OCI-LY1 (cell line): ENCODE measurements around the gene OR10H5.
"Not testable (repeated sequence)": the region's sequence is repeated elsewhere in the genome, so short reads cannot be mapped to it uniquely, and the experiment has no call there.

ENCODE experiments used
- H2AFZ ChIP-seq: fragments of 200-600 bp; sonication (generic), shearing (Covaris generic); 2 replicates; pipeline ENCODE4 v1.6.0; 2014; ENCODE audit warnings: antibody characterized with exemption, mild to moderate bottlenecking, low read length
- H3F3A ChIP-seq: fragments of 200-600 bp; sonication (generic), shearing (Covaris generic); 2 replicates; pipeline ENCODE4 v1.6.0; 2014; ENCODE audit warnings: mild to moderate bottlenecking, antibody characterized with exemption, low read length, moderate library complexity; ENCODE audit not compliant: insufficient read depth
- H3K27ac ChIP-seq: fragments of 200-600 bp; sonication (generic); 2 replicates; pipeline ENCODE4 v1.5.1; 2014; ENCODE audit warnings: low read length, mixed run types, mild to moderate bottlenecking, low read depth; ENCODE audit not compliant: poor library complexity, severe bottlenecking
- H3K27me3 ChIP-seq: fragments of 200-600 bp; sonication (generic); 2 replicates; pipeline ENCODE4 v1.6.0; 2014; ENCODE audit warnings: antibody characterized with exemption, mild to moderate bottlenecking, low read length, moderate library complexity; ENCODE audit not compliant: insufficient read depth
- H3K36me3 ChIP-seq: fragments of 200-600 bp; sonication (generic); 2 replicates; pipeline ENCODE4 v1.6.1; 2014; ENCODE audit warnings: mild to moderate bottlenecking, antibody characterized with exemption, low read length, moderate library complexity, mixed read lengths; ENCODE audit not compliant: insufficient read depth
- H3K4me1 ChIP-seq: fragments of 200-600 bp; sonication (generic); 2 replicates; pipeline ENCODE4 v1.5.1; 2014; ENCODE audit warnings: mild to moderate bottlenecking, low read length, moderate library complexity; ENCODE audit not compliant: insufficient read depth, severe bottlenecking
- H3K4me2 ChIP-seq: fragments of 200-600 bp; sonication (generic), shearing (Covaris generic); 2 replicates; pipeline ENCODE4 v1.6.1; 2014; ENCODE audit warnings: low read length
- H3K4me3 ChIP-seq: fragments of 200-600 bp; sonication (generic); 2 replicates; pipeline ENCODE4 v1.5.1; 2014; ENCODE audit warnings: low read length, low read depth, mild to moderate bottlenecking, mixed read lengths; ENCODE audit not compliant: poor library complexity, severe bottlenecking
- H3K79me2 ChIP-seq: fragments of 200-600 bp; shearing (Covaris generic); 2 replicates; pipeline ENCODE4 v1.6.1; 2016; ENCODE audit warnings: mixed run types, low read length, mixed read lengths; ENCODE audit not compliant: insufficient read depth
- H3K9ac ChIP-seq: fragments of 200-600 bp; sonication (generic), shearing (Covaris generic); 2 replicates; pipeline ENCODE4 v1.6.1; 2014; ENCODE audit warnings: mild to moderate bottlenecking, low read length, mixed read lengths
- H3K9me2 ChIP-seq: fragments of 200-600 bp; sonication (generic), shearing (Covaris generic); 2 replicates; pipeline ENCODE4 v1.6.1; 2014; ENCODE audit warnings: low read depth, mild to moderate bottlenecking, low read length, mixed read lengths
- H3K9me3 ChIP-seq: fragments of 200-600 bp; shearing (Covaris generic); 2 replicates; pipeline ENCODE4 v1.6.1; 2014; ENCODE audit warnings: low read length, mixed read lengths
- H4K20me1 ChIP-seq: fragments of 200-600 bp; sonication (generic), shearing (Covaris generic); 2 replicates; pipeline ENCODE4 v1.6.0; 2016; ENCODE audit warnings: mild to moderate bottlenecking, low read length; ENCODE audit not compliant: insufficient read depth
- EZH2 ChIP-seq: fragments of 200-600 bp; sonication (generic), shearing (Covaris generic); IDR thresholded peaks from 2 replicates; pipeline ENCODE4 v1.8.0; 2017; ENCODE audit warnings: borderline replicate concordance, mixed run types, mild to moderate bottlenecking, antibody characterized with exemption, low read length, moderate library complexity, mixed read lengths
- TF ChIP-seq, protein P1 (sequence below): fragments of 200-600 bp; sonication (generic), shearing (Covaris generic); IDR thresholded peaks from 2 replicates; pipeline ENCODE4 v1.5.1; 2017; ENCODE audit warnings: mild to moderate bottlenecking, antibody characterized with exemption, low read length, moderate library complexity, mixed read lengths

OR10H5 gene

DNA sequence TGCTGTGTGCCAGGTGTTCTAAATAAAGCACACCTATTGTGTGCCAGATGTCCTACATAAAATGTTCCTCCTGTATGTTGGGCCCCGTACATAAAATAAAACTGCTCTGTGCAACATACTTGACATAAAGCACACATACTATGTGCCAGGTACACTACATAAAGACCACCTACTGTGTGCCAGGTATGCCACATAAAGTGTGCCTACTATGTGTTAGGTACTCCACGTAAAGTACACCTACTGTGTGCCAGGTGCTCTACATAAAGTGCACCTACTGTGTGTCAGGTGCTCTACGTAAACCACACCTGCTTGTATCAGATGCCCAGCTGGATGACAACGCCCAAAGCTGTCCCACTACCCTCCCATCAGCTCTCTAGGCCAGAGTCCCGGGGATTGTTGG, 5.8 kb upstream of the OR10H5 start:
- no peak overlapping the region for H3K4me3 ChIP-seq
- H3K9me2 ChIP-seq: no peaks in the 10 kb centered on the region
- no peaks in the 10 kb centered on the region for H4K20me1 ChIP-seq
- H2AFZ ChIP-seq: no peak overlapping the region
- H3K27ac ChIP-seq: no peak overlapping the region
- H3K9me3 ChIP-seq: no peaks in the 10 kb centered on the region
- H3K36me3 ChIP-seq: no peaks in the 10 kb centered on the region
- H3K27me3 ChIP-seq: no peaks in the 10 kb centered on the region
- no peak overlapping the region for H3K9ac ChIP-seq
- no peaks in the 10 kb centered on the region for H3K79me2 ChIP-seq
- no peaks in the 10 kb centered on the region for H3F3A ChIP-seq
- TF ChIP-seq EZH2: no peak
- TF ChIP-seq, protein P1, sequence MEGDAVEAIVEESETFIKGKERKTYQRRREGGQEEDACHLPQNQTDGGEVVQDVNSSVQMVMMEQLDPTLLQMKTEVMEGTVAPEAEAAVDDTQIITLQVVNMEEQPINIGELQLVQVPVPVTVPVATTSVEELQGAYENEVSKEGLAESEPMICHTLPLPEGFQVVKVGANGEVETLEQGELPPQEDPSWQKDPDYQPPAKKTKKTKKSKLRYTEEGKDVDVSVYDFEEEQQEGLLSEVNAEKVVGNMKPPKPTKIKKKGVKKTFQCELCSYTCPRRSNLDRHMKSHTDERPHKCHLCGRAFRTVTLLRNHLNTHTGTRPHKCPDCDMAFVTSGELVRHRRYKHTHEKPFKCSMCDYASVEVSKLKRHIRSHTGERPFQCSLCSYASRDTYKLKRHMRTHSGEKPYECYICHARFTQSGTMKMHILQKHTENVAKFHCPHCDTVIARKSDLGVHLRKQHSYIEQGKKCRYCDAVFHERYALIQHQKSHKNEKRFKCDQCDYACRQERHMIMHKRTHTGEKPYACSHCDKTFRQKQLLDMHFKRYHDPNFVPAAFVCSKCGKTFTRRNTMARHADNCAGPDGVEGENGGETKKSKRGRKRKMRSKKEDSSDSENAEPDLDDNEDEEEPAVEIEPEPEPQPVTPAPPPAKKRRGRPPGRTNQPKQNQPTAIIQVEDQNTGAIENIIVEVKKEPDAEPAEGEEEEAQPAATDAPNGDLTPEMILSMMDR: no peak
- no peak overlapping the region for H3K4me2 ChIP-seq
- H3K4me1 ChIP-seq: no peaks in the 10 kb centered on the region

DNA sequence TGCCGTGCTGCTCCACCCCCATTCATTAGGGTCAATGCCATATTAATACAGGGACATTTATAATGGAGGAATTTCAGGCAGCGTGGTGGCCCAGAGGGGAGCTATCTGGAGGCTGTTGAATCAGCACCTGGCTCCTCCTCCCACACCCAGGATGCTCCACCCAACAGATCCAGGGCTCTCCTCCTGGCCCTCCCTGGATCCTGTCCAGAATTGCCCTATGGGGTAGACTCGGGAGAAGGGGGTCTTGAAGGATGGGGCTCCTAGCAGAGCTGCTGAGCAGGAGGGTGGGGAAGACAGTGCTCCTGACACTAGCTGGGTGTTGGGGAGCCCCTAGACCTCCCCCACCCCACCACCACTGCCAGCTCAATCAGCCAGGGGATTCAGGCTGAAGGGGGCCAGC, 5.2 kb upstream of the OR10H5 start:
- Histone ChIP-seq H3K9me2 (no peaks in the 10 kb centered on the region), H3K4me2 (no peak overlapping the region), H3K27me3 (no peaks in the 10 kb centered on the region), H3K4me3 (no peak overlapping the region), H3K9me3 (no peaks in the 10 kb centered on the region), H2AFZ (no peak overlapping the region), H3K9ac (no peak overlapping the region), H4K20me1 (no peaks in the 10 kb centered on the region), H3K36me3 (no peaks in the 10 kb centered on the region), H3K4me1 (no peaks in the 10 kb centered on the region), H3K27ac (no peak overlapping the region), H3F3A (no peaks in the 10 kb centered on the region), H3K79me2 (no peaks in the 10 kb centered on the region)
- no peak for TF ChIP-seq EZH2
- TF ChIP-seq, protein P1: no peak

DNA sequence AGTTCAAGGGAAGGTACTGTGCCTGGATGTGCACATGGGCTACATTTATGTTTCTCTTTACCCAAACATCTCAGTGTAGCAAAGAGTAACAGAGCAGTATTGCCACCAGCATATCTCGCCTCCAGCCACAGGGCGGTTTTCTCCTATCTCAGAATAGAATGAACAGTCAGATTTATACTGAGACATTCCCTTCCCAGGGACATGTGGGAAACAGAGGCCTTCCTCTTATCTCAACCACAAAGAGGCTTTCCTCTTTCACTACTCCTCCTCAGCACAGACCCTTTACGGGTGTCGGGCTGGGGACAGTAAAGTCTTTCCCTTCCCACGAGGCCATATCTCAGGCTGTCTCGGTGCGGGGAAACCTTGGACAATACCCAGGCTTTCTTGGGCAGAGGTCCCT, 4.6 kb upstream of the OR10H5 start:
- H3K9me3 ChIP-seq, H3K27ac ChIP-seq, H3K9me2 ChIP-seq, H3K9ac ChIP-seq, H3K4me1 ChIP-seq, H3F3A ChIP-seq, H3K36me3 ChIP-seq, H3K79me2 ChIP-seq, H3K4me3 ChIP-seq, H2AFZ ChIP-seq, H3K27me3 ChIP-seq, H4K20me1 ChIP-seq, H3K4me2 ChIP-seq: not testable (repeated sequence)

GRCh38 chr19:15788594-15789270, 1.3 kb downstream of the OR10H5 start:
- no peaks in the 10 kb centered on the region for H4K20me1 ChIP-seq
- no peak overlapping the region for H3K4me2 ChIP-seq
- H3K4me3 ChIP-seq: no peak overlapping the region
- no peaks in the 10 kb centered on the region for H3K9me3 ChIP-seq
- no peaks in the 10 kb centered on the region for H3K4me1 ChIP-seq
- no peak overlapping the region for H2AFZ ChIP-seq
- no peak overlapping the region for H3K9ac ChIP-seq
- no peaks in the 10 kb centered on the region for H3K9me2 ChIP-seq
- no peaks in the 10 kb centered on the region for H3K36me3 ChIP-seq
- no peaks in the 10 kb centered on the region for H3K27me3 ChIP-seq
- H3K79me2 ChIP-seq: no peaks in the 10 kb centered on the region
- no peak for TF ChIP-seq EZH2
- H3F3A ChIP-seq: no peaks in the 10 kb centered on the region
- H3K27ac ChIP-seq: no peak overlapping the region
